NCI-H69 (cell line): ENCODE results near the gene ASB15.
"Not testable (repeated sequence)": the region's sequence is repeated elsewhere in the genome, so short reads cannot be mapped to it uniquely, and the experiment has no call there.

Experiments used
- DNase-seq: peaks from one replicate; lab custom pipeline; 2025; lab: John Stamatoyannopoulos, UW

ASB15 gene

DNA sequence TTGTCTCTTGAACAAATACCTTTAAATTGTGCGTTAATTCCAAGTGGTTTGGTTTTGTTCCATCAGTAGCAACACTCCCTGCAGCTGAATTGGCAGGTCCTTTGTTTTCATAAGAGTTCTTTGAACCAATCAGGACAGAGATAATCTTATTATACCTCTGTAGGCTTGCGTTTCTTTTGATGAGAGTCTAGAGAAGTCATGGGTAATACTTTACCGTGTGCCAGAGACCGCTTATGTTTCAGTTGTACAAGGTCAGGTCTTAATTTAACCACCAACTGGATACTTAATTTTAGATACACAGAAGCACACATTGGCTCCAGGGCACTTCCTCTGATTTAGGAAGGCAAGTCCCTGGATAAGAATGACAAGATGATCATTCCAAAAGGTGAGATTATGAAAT, at the start of gene ASB15:
ASB15 (plus strand) TSS at position 292 of the 400 bp plus-strand sequence. CDS start 12,682 bp downstream, outside the sequence.
- DNase-seq = peak; percentile 97

DNA sequence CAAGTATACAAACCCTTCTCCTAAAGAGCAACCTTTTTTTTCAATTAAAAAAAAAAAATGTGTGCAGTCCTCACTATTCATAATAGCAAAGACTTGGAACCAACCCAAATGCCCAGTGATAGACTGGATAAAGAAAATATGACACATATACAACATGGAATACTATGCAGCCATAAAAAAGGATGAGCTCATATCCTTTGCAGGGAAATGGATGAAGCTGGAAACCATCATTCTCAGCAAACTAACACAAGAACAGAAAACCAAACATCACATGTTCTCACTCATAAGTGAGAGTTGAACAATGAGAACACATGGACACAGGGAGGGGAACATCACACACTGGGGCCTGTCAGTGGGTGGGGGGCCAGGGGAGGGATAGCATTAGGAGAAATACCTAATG, 49.5 kb upstream of the ASB15 start:
- not testable (repeated sequence) for DNase-seq

DNA sequence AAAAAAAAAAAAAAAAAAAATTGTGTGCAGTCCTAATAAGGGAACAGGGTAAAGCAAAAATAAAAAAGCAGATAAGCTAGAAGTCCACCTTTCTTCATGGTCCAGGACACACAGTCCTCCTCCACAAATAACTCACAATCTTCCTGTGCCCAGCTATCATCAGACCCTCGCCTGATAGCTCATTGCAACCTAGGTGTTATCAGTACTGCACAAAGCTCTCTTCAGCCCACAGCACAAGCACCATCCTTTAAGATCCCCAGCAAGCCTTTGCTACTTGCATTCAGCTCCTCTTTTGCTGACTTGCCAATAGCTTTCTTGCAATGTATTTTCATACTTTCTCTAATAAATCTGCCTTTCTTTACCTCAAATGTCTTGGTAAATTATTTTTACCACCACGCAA, 49.0 kb upstream of the ASB15 start:
- DNase-seq = no peak

GRCh38 chr7:123553159-123553558, 48.5 kb upstream of the ASB15 start:
- no peak for DNase-seq

- no peak for DNase-seq
These were observed 46.1 kb upstream of the ASB15 start for GRCh38 chr7:123555484-123555883.

- DNase-seq = peak; percentile 73
These were observed 44.6 kb upstream of the ASB15 start for GRCh38 chr7:123557016-123557397.

GRCh38 chr7:123557398-123558288, 44.0 kb upstream of the ASB15 start, which contains the start of gene NDUFA5:
TSS of gene NDUFA5 (minus strand) at chr7:123557818. CDS start at chr7:123557795, 23 bp downstream.
- peak; percentile 100 for DNase-seq

DNA sequence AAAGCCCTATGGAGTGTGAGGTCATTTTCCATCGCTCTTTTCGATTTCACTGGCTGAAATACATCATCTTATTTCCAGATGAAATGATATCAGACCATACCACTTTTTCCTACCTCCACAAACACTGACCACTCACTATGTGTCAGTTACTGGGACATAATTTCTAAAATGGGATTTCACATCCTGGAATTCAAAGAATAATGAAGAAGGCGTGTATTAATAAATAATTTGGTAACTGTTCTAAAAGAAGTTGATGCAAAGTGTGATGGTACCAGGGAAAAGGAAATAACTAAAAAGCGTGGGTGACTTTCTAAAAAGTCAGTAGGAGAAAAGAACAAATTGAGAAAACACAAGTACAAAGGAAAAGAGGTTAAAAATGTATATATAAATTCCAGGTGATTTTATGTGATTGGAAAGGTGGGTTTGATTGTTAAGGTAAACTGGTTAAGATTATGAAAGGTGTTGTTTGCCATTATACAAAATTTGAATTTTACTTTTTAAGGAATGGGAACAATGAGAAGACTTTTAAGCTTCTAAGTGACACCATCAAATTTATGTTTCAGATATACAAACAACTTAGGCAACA, 43.2 kb upstream of the ASB15 start:
- no peak for DNase-seq

DNA sequence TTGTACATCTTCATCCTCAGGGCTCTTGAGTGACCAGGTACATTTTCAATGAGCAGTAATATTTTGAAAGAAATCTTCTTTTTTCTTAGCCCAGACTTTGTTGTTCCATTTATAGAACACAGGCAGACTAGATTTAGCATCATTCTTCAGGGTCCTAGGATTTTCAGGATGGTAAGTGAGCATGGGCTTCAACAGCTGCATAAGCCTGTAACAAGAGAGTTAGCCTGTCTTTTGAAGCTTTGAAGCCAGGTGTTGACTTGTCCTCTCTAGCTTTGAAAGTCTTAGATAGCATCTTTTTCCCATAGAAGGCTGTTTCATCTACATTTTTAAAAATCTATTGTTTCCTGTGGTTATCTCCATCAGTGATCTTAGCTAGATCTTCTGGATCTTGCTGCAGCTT, 39.5 kb upstream of the ASB15 start:
- no peak for DNase-seq

DNA sequence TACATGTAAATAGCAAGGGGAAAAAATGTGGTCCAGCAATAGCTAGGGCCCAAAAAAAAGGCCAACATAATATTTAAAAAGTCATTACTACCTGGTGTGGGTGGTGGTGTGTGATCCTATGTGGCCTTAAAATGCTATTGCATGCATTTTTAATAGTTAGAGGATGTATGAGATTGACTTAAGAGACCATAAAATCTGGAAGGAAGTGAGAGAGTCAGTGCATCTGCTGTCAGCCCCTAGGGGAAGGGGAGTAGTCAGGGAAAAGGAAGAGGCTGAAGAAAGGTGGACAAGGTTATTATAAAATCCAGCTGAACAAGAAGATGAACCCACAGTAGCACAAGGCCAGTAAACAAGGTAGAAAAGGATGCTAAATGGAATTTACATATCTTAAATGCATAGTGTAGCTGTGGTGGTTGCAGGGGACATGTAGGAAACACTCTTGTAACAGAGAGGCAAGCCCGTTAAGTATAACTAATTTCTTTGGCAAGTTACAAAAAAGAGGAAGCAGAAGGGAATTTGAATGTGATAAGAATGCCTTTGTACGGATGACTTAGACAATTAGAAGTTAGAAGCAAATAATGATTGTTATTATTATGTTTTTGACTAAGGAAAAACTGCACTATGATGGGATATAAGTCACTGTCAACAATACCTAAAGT, 32.1 kb upstream of the ASB15 start:
- DNase-seq = peak; percentile 53

DNA sequence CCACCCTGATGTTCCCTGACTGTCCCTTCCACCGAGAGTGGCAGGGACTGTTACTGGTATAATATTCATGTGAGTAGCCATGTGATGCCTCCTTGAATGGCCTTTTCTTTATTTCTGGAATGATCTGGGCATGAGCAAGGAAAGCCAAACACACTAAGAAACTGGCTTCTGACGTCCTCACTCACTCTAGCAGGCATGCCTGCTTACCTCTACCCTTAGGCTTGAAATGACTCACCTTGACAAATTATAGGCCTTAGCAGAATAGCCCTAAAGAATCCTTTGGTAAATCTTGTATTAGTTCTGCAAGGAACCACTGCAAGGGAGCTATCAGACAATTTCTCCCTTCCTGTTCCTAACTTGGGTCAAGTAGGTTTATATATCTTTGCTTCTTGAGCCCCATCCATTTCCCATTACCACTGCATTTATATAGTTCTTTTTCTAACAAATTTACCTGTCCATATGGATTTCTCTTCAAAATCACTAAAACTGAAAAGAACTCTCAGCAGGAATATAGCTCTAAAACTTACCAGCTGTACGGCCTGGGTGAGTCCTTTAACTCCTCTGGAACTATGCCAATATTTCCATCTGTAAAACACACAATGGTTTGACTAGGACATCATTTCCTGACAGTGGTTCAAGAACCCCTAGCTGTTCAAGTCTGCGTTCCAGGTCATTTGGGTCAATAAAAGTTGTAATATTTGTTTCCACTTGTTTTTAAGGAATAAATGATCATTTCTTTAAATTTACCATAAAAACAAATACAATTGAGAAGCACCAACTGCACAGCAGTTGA, 31.0 kb upstream of the ASB15 start:
- DNase-seq = peak; percentile 91

- DNase-seq = no peak
These were observed 30.4 kb upstream of the ASB15 start for GRCh38 chr7:123571187-123571586.

DNA sequence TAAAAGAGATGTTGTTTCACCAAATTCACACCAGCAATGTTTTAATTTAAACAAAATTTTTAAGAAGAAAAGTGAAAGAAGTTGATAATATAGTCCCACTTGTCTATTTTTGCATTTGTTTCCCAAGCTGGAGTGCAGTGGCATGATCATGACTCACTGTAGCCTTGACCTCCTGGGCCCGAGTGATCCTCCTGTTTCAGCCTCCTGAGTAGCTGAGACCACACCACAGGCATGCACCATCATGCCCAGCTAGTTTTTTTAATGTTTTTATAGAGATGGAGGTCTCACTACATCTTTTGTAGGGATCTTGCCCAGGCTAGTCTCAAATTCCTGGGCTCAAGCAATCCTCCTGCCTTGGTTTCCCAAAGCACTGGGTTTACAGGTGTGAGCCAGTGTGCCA, 29.9 kb upstream of the ASB15 start:
- DNase-seq = no peak

DNA sequence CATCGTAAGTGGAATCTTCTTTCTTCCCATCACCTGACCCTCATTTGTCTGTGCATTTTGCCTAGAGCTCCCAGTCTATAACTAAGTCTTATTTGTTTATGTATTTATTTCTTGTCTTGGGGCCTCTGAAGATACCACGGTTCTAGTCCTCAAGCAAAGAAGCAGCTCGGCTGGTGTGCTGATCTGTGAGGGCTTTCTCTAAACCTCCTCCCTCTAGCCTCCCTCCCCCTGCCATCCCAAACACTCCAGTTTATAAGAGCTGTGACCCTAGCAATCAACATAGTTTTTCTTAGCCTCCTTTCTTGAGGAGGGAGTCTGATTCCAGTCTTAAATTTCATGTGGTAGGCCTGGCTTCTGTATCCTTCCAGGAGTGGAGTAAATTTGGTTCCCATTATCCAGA, 28.3 kb upstream of the ASB15 start:
- DNase-seq = no peak

DNA sequence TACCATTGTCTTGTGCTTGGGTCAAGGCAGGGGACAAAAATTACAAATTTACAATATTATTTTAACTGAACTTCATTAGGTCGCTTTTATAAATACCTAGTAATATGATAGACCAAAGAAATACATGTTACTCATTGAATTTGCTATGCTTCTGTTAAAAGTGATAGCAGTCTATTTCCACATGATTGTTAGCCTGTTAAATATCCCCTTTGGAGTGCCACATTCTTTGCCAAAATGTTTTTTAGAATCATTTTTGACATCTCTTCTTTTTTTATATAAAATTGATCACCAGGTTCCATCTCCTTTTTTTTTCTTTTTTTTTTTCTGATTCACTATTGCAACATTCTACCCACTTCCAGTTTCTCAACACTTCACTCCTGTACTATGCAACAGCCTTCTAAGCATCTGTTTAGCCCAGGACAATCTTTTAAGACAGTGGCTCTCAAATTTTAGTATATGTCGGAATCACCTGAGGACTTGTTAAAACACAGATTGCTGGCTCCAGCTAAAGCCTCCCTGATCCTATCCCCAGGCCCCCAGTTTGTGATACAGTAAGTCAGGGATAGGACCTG, 27.6 kb upstream of the ASB15 start:
- DNase-seq = no peak

- no peak for DNase-seq
These were observed 22.2 kb upstream of the ASB15 start for GRCh38 chr7:123579416-123579815.

GRCh38 chr7:123580406-123581161, 21.0 kb upstream of the ASB15 start:
- peak; percentile 91 for DNase-seq

- DNase-seq = no peak
These were observed 20.5 kb upstream of the ASB15 start for GRCh38 chr7:123581162-123581459.

- DNase-seq = no peak
These were observed 17.8 kb upstream of the ASB15 start for GRCh38 chr7:123583821-123584220.

GRCh38 chr7:123588376-123588775, 13.2 kb upstream of the ASB15 start:
- no peak for DNase-seq

- peak; percentile 93 for DNase-seq
These were observed 6.8 kb upstream of the ASB15 start for GRCh38 chr7:123594813-123595241.
